SIG-M5 treated with dmso at 0.1 percent for 504 hours (cell line): ENCODE results near the gene C5orf52.
"Not testable (repeated sequence)": the region's sequence is repeated elsewhere in the genome, so short reads cannot be mapped to it uniquely, and the experiment has no call there.

ENCODE experiments used
- DNase-seq: peaks from one replicate; lab custom pipeline; 2025; ENCODE audit not compliant: unreplicated experiment; lab: John Stamatoyannopoulos, UW

Gene C5orf52

GRCh38 chr5:157719245-157719644 is 47.9 kb downstream of the C5orf52 start:
- DNase-seq = no peak

DNA sequence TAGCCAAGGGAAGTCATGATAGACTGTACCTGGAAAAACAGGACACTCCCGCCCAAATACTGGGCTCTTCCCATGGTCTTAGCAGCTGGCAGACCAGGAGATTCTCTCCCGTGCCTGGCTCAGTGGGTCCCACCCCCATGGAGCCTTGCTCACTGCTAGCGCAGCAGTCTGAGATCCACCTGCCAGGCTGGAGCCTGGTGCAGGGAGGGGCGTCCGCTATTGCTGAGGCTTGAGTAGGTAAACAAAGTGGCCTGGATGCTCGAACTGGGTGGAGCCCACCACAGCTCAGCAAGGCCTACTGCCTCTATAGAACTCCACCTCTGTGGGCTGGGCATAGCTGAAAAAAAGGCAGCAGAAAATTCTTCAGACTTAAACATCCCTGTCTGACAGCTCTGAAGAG is 49.8 kb downstream of the C5orf52 start:
- DNase-seq = no peak

DNA sequence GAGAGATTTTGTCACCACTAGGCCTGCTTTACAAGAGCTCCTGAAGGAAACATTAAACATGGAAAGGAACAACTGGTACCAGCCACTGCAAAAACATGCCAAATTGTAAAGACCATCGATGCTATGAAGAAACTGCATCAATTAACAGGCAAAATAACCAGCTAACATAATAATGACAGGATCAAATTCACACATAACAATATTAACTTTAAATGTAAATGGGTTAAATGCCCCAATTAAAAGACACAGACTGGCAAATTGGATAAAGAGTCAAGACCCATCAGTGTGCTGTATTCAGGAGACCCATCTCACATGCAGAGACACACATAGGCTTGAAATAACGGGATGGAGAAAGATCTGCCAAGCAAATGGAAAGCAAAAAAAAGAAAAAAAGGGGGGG is 51.6 kb downstream of the C5orf52 start:
- not testable (repeated sequence) for DNase-seq

DNA sequence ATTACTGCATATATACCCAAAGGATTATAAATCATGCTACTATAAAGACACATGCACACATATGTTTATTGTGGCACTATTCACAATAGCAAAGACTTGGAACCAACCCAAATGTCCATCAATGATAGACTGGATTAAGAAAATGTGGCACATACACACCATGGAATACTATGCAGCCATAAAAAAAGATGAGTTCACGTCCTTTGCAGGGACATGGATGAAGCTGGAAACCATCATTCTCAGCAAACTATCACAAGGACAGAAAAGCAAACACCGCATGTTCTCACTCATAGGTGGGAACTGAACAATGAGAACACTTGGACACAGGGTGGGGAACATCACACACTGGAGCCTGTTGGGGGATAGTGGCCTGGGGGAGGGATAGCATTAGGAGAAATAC is 55.3 kb downstream of the C5orf52 start:
- not testable (repeated sequence) for DNase-seq

- not testable (repeated sequence) for DNase-seq
These were observed 56.5 kb downstream of the C5orf52 start for GRCh38 chr5:157727858-157728257.
